Loucy (cell line): ENCODE results near the gene EML2.

ENCODE experiments used
- EZH2phosphoT487 ChIP-seq: fragments of 200-600 bp; IDR thresholded peaks from 2 replicates; pipeline ENCODE4 v1.6.1; 2018; ENCODE audit warnings: antibody characterized with exemption, mild to moderate bottlenecking, moderate library complexity, borderline replicate concordance
- TF ChIP-seq, protein P1 (sequence below): fragments of 200-600 bp; sonication (generic); conservative IDR thresholded peaks from 2 replicates; pipeline ENCODE4 v1.5.1; 2014; ENCODE audit warnings: mild to moderate bottlenecking, antibody characterized with exemption, low read length

GRCh38 chr19:45643927-45644771 is 5.0 kb upstream of the EML2 start:
- TF ChIP-seq, protein P1, sequence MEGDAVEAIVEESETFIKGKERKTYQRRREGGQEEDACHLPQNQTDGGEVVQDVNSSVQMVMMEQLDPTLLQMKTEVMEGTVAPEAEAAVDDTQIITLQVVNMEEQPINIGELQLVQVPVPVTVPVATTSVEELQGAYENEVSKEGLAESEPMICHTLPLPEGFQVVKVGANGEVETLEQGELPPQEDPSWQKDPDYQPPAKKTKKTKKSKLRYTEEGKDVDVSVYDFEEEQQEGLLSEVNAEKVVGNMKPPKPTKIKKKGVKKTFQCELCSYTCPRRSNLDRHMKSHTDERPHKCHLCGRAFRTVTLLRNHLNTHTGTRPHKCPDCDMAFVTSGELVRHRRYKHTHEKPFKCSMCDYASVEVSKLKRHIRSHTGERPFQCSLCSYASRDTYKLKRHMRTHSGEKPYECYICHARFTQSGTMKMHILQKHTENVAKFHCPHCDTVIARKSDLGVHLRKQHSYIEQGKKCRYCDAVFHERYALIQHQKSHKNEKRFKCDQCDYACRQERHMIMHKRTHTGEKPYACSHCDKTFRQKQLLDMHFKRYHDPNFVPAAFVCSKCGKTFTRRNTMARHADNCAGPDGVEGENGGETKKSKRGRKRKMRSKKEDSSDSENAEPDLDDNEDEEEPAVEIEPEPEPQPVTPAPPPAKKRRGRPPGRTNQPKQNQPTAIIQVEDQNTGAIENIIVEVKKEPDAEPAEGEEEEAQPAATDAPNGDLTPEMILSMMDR, result no peak
- TF ChIP-seq EZH2phosphoT487, result no peak
